Measurements from ENCODE around the gene SLC18A2.
"Not testable (repeated sequence)": the region's sequence is repeated elsewhere in the genome, so short reads cannot be mapped to it uniquely, and the experiment has no call there.

Gene SLC18A2

GRCh38 chr10:117262903-117263293 is 22.0 kb downstream of the SLC18A2 start:
- no peak for DNase-seq (ENCODE audit: low read depth in 2 of 2)

- no peak for DNase-seq (ENCODE audit: low read depth in 2 of 2)
Measured at GRCh38 chr10:117264782-117265181, 23.9 kb downstream of the SLC18A2 start.

GRCh38 chr10:117266400-117266799 is 25.5 kb downstream of the SLC18A2 start:
- DNase-seq (ENCODE audit: low read depth in 2 of 2), result no peak

- no peak for DNase-seq (ENCODE audit: low read depth in 2 of 2)
Measured at GRCh38 chr10:117266812-117267211, 25.9 kb downstream of the SLC18A2 start.

- no peak for DNase-seq (ENCODE audit: low read depth in 2 of 2)
Measured at GRCh38 chr10:117268258-117268657, 27.3 kb downstream of the SLC18A2 start.

GRCh38 chr10:117268907-117269306 is 28.0 kb downstream of the SLC18A2 start:
- no peak for DNase-seq (ENCODE audit: low read depth in 2 of 2)

GRCh38 chr10:117271427-117271826 is 30.5 kb downstream of the SLC18A2 start:
- no peak for DNase-seq (ENCODE audit: low read depth in 2 of 2)

- no peak for DNase-seq (ENCODE audit: low read depth in 2 of 2)
Measured at GRCh38 chr10:117272195-117273076, 31.5 kb downstream of the SLC18A2 start.

GRCh38 chr10:117273980-117274379 is 33.1 kb downstream of the SLC18A2 start:
- DNase-seq (ENCODE audit: low read depth in 2 of 2), result no peak

GRCh38 chr10:117274509-117274908 is 33.6 kb downstream of the SLC18A2 start:
- DNase-seq (ENCODE audit: low read depth in 2 of 2), result no peak

- DNase-seq (ENCODE audit: low read depth in 2 of 2), result no peak
Measured at GRCh38 chr10:117275121-117275520, 34.2 kb downstream of the SLC18A2 start.

GRCh38 chr10:117277675-117278074 is 36.8 kb downstream of the SLC18A2 start:
- DNase-seq (ENCODE audit: low read depth in 2 of 2), result no peak

- DNase-seq (ENCODE audit: low read depth in 2 of 2), result no peak
Measured at GRCh38 chr10:117284716-117285494, 44.0 kb downstream of the SLC18A2 start.

GRCh38 chr10:117290872-117291271 is 50.0 kb downstream of the SLC18A2 start:
- not testable (repeated sequence) for DNase-seq (ENCODE audit: low read depth in 2 of 2)

- DNase-seq (ENCODE audit: low read depth in 2 of 2), result no peak
Measured at GRCh38 chr10:117294039-117294645, 53.2 kb downstream of the SLC18A2 start.

- DNase-seq (ENCODE audit: low read depth in 2 of 2), result no peak
Measured at GRCh38 chr10:117294735-117295134, 53.8 kb downstream of the SLC18A2 start.

- no peak for DNase-seq (ENCODE audit: low read depth in 2 of 2)
Measured at GRCh38 chr10:117298219-117298618, 57.3 kb downstream of the SLC18A2 start.

GRCh38 chr10:117299435-117299834 is 58.5 kb downstream of the SLC18A2 start:
- no peak for DNase-seq (ENCODE audit: low read depth in 2 of 2)

GRCh38 chr10:117300671-117301070 is 59.8 kb downstream of the SLC18A2 start:
- DNase-seq (ENCODE audit: low read depth in 2 of 2), result no peak

- DNase-seq (ENCODE audit: low read depth in 2 of 2), result not testable (repeated sequence)
Measured at GRCh38 chr10:117303451-117303850, 62.5 kb downstream of the SLC18A2 start.

GRCh38 chr10:117306674-117307073 is 65.8 kb downstream of the SLC18A2 start:
- DNase-seq (ENCODE audit: low read depth in 2 of 2), result no peak

GRCh38 chr10:117311261-117311660 is 70.3 kb downstream of the SLC18A2 start:
- no peak for DNase-seq (ENCODE audit: low read depth in 2 of 2)
